Stimulated activated CD8-positive, alpha-beta memory T cell treated with anti-CD3 and anti-CD28 coated beads, Interleukin-7, amount 100 ng/mL, for 4 hours (primary cell): Measurements from ENCODE around the gene SLC38A10.
"Not testable (repeated sequence)": the region's sequence is repeated elsewhere in the genome, so short reads cannot be mapped to it uniquely, and the experiment has no call there.

Experiments
- DNase-seq, 2 donors: peaks; one replicate each; pipeline ENCODE4 v3.0.0-alpha.2; 2020; ENCODE audit warnings: low read depth in 2 of 2

SLC38A10 gene

DNA sequence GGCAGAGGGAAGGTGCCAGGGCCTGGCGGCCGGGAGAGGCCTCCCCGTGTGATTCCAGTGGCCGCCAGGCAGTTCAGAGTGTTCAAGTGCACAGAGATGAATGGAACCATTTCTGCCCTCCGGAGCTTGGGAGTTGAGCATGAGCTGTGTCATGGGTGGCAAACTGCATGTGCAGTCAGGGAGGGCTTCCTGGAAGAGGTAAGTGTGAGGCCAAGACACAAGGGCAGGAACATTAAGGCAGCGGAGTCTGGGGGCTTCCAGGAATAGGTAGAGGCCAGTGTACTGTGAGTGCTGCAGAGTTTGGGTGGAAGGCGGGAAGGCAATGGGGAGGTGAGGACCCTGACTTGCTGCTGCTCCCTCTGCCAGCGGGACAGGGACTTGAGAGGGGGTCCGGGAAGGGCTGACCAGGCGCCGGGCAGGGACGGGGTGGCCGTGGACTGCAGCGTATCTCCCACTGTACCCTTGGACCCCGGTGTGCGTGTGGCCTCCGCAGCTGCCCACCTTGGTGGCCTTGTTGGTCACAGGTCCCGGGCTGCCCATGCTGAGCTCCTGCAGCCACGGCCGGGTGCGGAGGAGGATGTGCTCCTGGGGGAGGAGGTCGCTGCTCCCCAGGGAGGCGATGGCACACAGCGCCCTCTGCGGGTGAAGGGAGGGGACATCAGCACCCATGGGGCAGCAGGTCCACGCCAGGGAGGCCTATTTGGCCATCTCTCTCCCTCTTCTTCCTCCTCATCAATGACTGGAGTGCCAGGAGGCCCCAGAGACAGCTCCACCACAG, 64.9 kb downstream of the SLC38A10 start:
- no peak for DNase-seq

- no peak for DNase-seq
These were observed 65.5 kb downstream of the SLC38A10 start for GRCh38 chr17:81229666-81229920.

DNA sequence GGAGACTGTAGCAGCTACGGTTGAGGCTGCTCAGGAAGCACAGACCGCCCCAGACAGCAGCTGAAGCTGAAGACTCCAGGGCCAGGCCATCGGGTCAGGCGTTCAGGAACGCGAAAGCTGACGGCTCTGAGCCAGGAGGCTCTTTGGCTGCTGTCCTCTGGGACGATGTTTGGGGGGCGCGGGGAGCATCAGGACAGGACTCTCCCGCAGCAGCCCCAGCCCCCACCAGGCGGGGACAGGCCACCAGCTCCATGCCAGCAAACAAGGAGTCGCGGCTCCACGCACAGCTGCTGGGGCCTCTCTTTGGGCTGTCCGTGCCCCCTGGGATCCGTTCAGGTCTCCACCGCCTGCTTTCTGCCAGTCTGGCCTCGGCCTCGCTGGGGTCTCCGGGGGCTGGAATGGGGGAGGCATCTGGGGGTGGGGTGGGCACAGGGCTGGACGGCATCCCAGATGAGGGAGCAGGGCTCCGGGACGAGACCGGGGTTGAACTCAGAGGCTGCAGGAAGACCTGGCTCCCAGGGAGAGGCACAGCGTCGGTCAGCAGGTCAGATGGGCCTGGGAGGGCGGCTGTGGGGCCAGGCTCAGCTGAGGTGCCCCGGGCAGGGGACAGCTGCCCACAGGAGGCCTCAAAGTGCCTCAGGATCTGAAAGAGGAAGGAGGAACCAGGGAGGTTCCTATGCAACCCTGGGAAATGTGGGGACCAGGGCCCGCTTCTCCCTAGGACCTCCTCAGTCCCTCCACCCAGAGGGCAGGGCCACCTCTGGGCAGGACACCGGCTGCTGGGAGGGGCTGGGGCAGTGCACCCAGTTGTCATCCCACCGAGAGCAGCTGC, 66.1 kb downstream of the SLC38A10 start:
- DNase-seq = no peak

- no peak for DNase-seq
These were observed 66.7 kb downstream of the SLC38A10 start for GRCh38 chr17:81228420-81228819.

DNA sequence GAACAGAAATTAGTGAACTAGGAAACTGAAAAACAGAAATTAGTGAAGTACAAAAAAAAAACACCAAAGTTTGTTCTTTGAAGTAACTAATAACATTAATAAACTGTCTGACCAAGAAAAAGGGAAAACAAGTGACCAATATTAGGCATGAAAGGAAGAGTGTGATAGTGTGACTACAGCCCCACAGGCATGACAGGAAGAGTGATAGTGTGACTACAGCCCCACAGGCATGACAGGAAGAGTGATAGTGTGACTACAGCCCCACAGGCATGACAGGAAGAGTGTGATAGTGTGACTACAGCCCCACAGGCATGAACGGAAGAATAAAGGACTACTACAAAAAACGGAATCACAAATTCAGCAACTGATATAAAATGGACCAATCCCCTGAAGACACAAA, 67.5 kb downstream of the SLC38A10 start:
- DNase-seq = not testable (repeated sequence)

- no peak for DNase-seq
These were observed 71.4 kb downstream of the SLC38A10 start for GRCh38 chr17:81223762-81224130.

GRCh38 chr17:81222906-81223761, 72.0 kb downstream of the SLC38A10 start, which contains the start of gene CEP131:
CEP131 (minus strand) TSS chr17:81222965; CDS start chr17:81220056, 2,909 bp downstream.
- peak; percentile 98 for DNase-seq

DNA sequence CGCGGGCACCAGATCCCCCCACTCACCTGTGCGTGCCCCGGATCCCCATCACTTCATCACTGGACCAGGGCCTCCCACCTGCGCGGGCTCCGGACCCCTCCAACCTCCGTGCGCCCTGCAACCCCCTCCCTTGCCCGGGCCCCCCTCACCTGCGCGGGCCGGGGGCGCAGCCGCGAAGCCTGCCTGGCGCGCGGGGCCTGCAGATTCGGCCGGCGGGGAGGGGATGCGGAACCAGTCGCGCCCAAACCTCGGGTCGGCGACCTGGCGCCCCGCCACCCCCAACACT, 72.5 kb downstream of the SLC38A10 start:
- no peak for DNase-seq

- no peak for DNase-seq
These were observed 73.1 kb downstream of the SLC38A10 start for GRCh38 chr17:81221842-81222619.

GRCh38 chr17:81221371-81221841, 73.7 kb downstream of the SLC38A10 start:
- DNase-seq = no peak

DNA sequence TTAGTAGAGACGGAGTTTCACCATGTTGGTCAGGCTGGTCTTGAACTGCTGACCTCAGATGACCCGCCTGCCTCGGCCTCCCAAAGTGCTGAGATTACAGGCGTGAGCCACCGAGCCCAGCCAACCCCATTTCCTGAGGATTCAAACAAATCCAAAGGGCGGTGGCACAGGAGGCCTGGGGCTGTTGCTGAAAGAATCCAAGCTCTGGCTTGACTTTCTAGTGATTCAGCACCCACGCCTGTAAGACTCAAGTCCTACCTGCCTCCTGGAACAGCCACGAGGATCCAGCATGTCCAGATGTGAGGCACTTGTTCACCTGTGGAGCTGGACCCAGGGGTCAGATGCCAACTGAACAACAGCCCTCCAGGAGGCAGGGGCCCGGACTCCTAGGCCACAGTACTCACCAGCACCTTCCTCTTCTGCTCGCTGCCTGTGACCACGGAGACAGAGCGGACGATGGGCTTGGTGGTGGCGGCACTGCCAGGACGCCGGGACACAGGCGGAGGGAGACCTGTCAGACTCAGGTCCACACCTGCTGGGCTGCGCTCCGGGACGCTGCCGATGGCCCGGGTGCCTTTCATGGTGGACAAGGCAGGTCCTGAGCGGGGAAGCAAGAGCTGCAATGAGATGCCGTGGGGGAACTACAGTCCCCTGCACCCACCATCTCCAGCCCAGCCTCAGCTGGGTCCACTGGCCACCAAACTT, 75.5 kb downstream of the SLC38A10 start:
- no peak for DNase-seq

- DNase-seq = no peak
These were observed 76.1 kb downstream of the SLC38A10 start for GRCh38 chr17:81218991-81219390.

DNA sequence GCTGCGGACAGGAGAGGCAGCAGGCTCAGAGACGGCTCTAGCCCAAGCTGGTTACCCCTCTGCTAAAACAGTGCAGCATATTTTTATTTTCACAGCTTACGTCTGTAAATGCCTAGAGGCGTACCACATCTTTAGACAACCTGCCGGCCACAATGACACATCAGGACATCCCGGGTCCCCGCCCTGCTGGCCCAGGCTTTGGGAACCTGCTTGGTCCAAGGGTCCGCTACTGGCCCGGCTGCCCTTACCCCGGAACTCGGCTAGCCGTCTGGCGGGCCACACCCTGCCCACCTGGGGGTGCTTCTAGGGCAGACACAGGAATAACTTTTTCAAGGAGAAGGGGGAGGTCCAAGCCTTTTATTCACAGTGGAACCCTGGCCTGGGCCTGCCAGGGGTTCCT, 76.6 kb downstream of the SLC38A10 start:
- DNase-seq = no peak

GRCh38 chr17:81217491-81217890, 77.6 kb downstream of the SLC38A10 start:
- DNase-seq = no peak

DNA sequence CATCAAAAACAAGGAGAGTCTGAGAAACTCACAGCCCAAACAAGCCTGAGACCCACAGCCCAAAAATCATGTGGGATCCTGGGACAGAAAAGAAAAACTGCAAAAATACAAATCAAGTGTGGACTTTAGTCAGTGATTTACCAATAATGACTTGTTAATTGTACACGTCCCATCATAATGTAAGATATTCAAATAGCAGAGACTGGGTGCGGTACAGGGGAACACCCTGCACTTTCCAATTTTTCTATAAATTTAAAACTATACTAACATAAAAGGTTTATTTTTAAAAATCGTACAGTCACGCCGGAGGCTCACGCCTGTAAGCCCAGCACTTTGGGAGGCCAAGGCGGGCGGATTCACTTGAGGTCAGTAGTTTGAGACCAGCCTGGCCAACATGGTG, 81.1 kb downstream of the SLC38A10 start:
- DNase-seq = no peak

DNA sequence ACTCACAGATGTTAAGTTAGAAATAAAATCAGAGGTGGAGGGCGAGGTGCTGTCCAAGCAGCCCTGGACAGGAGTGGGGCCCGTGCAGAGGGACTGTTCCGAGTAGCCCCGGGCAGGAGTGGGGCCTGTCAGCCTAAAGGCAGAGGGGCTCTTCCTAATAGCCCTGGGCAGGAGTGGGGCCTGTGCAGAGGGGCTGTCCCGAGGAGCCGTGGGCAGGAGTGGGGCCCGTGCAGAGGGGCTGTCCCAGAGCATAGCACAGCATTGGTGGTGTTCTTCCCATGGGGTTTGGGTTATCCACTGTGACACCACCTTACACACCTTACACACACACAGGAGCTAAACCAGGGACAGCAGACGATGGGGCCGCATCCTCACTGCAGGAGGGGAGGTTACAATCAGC, 82.7 kb downstream of the SLC38A10 start:
- DNase-seq = no peak

DNA sequence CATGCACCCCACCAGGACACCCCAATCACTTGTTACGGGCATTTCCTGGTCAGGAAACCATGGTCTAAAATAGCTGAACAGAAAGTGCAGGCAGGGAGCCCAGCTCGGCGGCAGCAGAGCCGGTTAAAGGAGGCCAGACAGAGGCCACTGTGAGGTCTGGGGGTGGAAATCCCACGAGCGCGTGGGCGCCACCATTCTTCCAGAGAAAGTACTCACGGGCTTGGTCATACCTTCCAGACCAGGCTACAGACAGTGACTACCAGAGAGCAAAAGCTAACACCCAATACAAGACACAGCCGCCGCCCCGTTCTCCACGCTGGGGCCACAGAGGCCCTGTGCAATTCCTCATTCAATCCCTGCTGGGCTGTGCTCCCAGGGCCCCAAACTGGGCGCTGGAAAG, 84.2 kb downstream of the SLC38A10 start:
- no peak for DNase-seq

DNA sequence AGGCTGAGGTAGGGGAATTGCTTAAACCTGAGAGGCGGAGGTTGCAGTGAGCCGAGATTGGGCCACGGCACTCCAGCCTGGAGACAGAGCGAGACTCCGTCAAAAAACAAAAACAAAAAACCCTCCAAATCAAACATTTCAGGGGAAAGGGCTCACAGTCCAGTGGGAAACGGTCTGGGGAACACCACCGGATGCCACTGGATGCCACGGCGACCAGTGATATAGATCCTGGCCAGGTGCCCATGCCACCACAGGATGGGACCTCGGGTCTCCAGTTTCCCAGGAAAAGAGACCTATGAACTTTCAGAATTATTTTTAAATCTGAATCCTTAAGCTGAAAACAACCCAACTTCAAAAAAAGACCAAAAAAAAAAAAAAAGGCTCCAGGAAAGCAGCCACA, 84.6 kb downstream of the SLC38A10 start:
- DNase-seq = no peak

DNA sequence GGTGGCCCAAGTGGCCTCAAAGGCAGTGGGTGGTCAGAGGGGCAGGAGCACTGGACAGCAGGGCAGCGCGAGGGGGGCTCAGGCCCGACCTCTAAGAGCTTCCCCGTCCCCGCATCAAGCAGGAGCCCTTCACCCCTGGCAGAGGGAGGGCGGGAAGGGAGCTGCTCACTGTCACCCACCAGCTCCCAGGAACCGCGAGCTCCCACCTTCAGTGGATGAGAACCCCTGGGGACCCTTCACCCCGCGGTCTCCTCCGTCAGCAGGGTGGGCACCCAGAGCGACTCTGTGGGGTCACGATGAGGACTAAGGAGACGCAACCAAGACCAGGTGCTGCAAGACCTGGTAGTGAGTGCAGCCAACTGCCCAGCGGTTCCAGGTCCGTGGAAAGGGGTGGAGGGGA, 86.0 kb downstream of the SLC38A10 start:
- DNase-seq = no peak

DNA sequence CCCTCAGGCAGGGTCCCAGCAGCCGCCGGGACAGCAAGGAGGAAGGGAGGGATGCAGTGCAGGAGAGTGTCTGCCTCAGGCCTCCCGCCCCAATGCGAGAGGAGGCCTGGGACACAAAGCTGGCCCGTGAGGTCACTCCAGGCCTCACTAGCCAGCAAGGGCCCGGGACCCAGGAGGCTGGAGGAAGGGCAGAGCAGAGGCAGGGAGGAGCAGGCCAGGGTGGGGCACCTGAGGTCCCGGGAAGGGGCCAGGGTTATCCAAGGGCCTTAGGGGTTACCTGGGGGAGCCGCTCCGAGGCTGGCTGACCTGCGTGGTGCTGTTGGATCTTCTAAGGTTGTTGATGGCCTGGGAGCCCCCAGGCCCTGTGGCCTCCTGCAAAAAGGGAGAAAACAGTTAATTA, 86.5 kb downstream of the SLC38A10 start:
- DNase-seq = no peak
